Caki2 (cell line): Measurements from ENCODE around the gene MLIP. TPM values are rescaled to one million over a fixed set of nuclear protein-coding genes. Genes with fewer than 3 reads are reported as not detected.
"Not testable (repeated sequence)": the region's sequence is repeated elsewhere in the genome, so short reads cannot be mapped to it uniquely, and the experiment has no call there.

Experiments used
- DNase-seq: peaks from one replicate; pipeline ENCODE4 v3.0.0-alpha.2; 2015; ENCODE audit warnings: low read depth
- in situ Hi-C: cut with HindIII; loops from 2 replicates; pipeline ENCODE4 v1.10.0; 2016; ENCODE audit warnings: low sequenced_read_pairs, low pct_unique_long_range_greater_than_20kb, mixed read lengths
- total RNA-seq: library from RNA; depleted of rRNA; stranded (reverse); fragments of >200 nt; shearing (Covaris generic); gene quantifications from 2 replicates; pipeline ENCODE4 v1.2.3, GENCODE V29; 2014; ENCODE audit warnings: low replicate concordance; rRNA removed

The MLIP gene, protein sequence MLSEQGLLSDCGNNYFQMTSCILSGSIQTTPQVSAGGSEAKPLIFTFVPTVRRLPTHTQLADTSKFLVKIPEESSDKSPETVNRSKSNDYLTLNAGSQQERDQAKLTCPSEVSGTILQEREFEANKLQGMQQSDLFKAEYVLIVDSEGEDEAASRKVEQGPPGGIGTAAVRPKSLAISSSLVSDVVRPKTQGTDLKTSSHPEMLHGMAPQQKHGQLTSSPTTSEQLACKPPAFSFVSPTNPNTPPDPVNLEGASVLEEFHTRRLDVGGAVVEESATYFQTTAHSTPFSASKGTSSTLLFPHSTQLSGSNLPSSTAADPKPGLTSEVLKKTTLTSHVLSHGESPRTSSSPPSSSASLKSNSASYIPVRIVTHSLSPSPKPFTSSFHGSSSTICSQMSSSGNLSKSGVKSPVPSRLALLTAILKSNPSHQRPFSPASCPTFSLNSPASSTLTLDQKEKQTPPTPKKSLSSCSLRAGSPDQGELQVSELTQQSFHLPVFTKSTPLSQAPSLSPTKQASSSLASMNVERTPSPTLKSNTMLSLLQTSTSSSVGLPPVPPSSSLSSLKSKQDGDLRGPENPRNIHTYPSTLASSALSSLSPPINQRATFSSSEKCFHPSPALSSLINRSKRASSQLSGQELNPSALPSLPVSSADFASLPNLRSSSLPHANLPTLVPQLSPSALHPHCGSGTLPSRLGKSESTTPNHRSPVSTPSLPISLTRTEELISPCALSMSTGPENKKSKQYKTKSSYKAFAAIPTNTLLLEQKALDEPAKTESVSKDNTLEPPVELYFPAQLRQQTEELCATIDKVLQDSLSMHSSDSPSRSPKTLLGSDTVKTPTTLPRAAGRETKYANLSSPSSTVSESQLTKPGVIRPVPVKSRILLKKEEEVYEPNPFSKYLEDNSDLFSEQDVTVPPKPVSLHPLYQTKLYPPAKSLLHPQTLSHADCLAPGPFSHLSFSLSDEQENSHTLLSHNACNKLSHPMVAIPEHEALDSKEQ
- total RNA-seq: not detected in 2 replicates

DNA sequence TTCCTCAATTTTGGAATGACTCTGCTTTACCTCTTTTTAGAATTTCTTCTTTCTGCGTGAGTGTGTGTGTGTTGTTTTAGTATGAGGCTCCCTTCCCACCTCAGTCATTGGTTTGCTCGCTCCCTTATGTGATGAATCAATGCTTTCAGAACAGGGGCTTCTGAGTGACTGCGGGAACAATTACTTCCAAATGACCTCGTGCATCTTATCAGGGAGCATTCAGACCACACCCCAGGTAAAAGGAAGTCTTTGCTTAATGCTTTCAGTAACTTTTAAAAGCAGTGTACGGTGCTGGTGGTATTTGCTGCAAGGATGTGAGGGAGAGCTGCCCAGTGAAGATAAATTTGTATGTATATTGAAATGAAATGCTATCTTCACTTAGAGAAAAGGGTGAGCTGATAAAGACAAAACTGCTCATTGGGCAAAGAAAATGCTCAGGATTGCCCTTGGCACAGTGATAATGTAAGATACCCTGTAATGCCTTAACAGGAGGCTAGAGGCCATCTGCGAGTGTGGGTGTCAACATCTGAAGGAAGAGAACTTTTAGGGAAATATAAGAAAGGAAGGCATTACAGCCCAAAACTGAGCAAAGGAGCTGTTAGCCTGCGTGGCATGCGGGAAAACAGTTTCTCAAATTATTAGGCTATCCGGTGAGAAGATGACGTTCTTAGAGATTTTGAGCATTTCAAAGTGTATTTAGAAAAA lies at the start of gene MLIP:
TSS of gene MLIP (plus strand) at position 103 of the 705 bp plus-strand sequence. CDS start at position 140, 37 bp downstream.
- in situ Hi-C loops: no loop called here
- DNase-seq: no peak

DNA sequence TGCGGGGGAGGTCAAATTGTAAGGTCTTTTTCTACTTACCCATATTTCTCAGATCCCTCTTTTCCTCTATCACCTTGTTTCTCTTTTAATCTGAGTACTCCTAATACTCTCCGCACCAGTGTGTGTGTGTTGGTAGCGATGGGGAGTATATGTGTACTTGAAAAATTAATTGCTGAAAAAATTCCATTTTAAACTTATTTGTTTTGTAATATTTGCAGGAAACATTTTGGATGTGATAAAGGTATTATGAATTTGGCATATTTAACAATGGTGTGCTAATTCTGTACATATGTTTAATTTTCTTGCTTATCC lies 48.1 kb upstream of the MLIP start:
- in situ Hi-C loops: no loop called here
- no peak for DNase-seq

DNA sequence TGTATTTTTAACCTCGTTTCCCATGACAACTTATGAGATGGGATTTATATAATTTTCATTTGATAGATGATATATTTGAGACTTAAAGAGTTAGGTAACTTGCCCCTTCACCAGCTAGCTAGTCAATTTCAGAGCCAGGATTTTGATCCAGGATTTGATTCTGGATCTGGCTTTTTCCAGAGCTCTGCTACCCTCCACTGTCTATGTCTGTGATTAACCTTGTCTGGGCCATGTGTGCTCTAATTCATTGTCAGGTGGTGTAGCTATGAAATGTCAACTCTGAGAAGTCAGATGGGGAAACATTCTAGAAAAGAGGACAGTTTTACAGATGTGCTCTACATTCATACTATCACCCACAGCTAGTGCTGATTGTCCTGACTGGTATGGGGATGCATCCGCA lies 42.5 kb upstream of the MLIP start:
- DNase-seq: no peak
- in situ Hi-C loops: no loop called here

DNA sequence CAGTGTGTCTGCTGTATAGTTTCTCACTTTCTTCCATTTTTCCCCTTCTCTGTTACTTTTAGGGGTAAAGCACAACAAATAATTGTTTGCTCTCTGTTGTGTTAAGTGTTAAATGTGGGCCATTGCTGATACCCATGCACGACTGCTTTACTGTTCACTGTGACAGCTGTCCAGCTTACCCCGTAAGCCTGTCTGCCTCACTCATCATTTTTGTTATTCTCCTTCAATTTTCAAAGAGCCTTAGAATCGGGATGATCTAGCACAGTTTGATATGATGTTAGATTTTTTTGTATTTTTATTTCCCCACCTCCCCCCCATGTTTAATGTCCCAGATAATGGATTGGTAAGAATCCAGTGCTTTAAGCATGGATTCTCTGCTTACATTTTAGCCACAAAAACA lies 41.2 kb upstream of the MLIP start:
- in situ Hi-C loops: no loop called here
- no peak for DNase-seq

DNA sequence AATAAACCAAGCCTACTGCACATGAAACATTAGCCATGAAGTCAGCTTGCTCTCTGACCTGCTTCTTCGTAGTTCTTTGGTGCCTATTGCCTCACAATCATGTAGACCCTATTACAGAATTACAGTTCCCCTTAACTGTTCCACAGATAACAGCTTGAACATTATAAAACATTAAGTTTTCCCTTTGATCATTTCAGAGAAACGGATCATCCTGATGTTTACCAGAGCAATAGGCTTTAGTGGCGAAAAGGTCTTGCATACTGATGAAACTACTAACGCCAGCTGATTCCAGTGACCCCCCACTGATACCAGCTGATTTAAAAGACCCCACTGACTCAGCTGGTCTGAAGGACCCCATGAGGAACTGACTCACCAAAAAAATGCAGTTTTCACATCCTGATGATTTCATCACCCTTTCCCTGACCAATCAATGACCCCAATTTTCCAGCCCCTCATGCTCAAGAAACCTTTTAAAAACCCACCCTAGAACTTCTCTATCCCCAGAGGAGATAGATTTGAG lies 39.4 kb upstream of the MLIP start:
- in situ Hi-C loops: no loop called here
- no peak for DNase-seq

DNA sequence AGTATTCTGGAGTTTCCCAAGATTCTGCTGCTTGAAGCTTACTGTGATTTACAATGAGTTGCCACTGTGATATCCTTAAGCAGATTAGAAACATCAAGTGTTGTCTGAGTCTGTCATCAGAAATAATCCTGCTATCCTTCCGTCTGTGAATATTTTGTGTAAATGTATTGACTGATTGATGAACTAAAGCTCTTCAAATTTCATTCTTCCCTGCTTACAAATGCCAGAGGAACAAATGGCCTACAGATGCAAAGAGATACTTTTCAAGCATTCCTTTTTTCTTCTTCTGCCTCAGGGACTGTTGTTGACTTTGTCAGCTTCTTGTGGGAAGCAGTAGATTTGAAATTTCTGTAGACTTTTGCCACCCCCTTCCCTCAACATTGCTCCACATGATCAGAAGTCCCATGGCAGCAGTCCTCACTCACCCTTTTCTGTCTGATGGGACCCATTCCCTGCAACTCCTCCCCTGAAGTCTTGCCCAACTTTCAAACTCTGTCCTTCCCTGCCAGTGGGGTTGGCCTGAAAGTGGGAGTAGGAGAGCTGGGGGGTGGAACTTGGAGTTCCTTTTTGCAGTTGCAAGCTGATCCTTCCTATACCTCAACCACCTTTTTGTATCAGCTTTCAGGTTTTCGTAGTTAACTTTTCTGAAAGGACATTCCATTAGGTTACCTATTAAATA lies 38.5 kb upstream of the MLIP start:
- no peak for DNase-seq
- in situ Hi-C loops: no loop called here

DNA sequence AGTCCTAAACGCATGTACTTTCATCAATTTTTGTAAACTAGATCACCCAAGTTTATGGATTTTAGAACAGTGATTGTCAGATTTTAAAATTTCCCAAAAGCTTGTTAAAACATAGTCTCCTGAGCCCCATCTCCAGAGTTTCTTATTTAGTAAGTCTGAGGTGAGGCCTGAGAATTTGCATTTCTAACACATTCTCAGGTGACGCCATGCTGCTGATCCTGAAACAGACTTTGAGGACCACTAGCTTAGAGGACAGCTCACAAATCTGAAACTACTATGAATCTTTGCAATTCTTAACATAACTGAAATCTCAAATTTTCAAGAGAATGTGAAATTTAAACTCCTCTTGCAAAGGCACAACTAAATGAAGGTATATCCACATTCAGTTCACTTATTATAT lies 37.8 kb upstream of the MLIP start:
- in situ Hi-C loops: no loop called here
- no peak for DNase-seq

DNA sequence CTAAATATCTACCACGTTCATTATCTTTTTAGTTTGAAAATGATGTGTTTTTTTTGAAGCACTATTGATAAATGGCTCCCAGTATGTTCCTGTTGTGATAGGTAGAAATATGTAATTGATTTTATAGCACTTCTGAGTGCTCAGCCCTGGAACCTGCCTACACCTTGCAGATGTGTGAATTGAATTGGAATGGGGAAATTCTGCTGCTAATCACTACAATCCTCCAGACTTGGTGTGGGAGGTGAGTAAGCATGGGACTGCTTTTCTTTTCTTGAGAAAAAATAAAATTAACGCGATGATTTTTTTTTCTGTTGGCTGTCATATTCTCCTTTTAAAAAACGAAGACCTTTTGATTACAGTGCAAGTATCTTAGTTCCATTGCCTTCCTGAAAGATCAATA lies 37.1 kb upstream of the MLIP start:
- in situ Hi-C loops: no loop called here
- DNase-seq: no peak

DNA sequence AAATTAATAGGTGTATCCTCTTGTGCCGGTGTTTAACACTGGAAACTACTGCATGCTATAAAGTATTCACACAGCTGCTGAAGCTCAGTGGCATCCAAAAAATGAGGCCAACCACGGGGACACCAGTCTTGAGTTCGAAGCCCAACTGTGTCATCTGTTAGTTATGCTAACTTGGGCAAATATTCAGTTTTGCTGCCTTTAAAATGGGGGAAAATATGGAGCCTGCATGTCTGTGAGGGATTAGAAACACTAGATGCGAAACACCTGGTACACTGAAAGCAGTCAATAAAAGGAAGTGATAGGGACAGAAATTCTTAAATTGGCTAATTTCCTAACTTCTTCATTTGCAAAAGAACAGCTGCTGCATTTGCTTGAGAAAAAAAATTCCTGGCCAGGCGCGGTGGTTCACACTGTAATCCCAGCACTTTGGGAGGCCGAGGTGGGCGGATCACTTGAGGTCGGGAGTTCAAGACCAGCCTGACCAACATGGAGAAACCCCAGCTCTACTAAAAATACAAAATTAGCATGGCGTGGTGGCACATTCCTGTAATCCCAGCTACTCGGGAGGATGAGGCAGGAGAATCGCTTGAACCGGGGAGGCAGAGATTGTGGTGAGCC lies 36.6 kb upstream of the MLIP start:
- in situ Hi-C loops: no loop called here
- DNase-seq: no peak

DNA sequence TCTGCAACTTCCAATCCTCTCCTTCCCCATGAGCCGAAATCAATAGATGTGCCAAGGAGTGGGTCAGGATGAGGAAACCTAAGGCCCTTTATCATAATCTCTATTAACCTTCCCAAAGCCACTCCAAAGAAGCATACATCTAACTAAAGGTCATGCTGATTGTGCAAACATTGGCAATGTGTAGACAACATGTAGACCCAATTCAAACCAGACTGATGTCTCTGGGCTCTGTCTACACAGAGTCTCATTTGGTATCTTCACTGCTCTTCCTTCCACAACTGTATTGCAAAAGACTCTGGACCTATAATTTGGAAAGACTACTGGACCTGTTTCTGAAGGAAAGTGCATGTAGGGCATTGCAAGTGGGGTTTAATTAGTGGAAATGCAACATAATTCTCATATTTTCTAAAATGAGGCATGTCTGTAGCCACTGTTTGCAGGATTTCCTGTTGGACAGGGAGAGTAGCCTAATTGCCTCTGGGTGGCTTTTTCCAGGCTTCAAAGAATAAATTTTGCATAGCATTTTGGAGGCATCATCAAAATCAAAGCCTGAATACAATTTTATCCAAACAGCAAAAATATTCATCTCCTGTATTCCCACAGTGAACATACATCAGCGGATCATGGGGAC lies 35.0 kb upstream of the MLIP start:
- no peak for DNase-seq
- in situ Hi-C loops: no loop called here

DNA sequence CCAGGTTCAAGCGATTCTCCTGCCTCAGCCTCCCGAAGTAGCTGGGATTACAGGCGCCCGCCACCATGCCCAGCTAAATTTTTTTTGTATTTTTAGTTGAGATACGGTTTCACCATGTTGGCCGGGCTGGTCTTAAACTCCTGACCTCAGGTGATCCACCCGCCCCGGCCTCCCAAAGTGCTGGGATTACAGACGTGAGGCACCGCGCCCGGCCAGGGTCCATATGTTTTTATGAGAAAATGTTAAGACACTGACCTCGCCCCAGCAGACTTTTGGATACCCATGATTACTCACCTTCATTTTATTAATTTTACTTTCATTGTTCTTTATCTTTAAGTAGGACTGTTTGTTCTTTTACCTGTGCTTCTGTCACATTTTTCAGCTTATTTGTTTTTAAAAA lies 29.7 kb upstream of the MLIP start:
- not testable (repeated sequence) for DNase-seq

DNA sequence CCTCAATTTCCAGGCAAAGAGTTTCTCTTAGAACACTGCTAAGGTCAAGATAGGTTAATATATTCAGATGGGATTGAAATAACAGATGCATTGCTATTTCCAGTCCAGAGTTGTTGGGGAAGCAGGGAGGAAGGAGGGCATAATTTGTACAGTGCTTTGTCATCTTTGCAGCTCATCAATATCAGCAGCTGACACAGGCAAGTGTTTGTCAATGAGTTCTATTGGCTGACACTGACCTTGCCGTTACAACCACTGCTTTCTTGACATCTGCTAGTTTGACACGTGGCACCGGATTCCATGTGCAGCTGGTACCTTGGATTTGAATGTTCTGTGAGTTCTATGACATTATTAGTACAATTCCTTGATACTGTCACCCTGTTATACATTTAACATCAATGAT lies 28.0 kb upstream of the MLIP start:
- in situ Hi-C loops: no loop called here
- no peak for DNase-seq

More for the DNA sequence above, 29.7 kb upstream of the MLIP start:
- in situ Hi-C loops: not testable (repeated sequence)

DNA sequence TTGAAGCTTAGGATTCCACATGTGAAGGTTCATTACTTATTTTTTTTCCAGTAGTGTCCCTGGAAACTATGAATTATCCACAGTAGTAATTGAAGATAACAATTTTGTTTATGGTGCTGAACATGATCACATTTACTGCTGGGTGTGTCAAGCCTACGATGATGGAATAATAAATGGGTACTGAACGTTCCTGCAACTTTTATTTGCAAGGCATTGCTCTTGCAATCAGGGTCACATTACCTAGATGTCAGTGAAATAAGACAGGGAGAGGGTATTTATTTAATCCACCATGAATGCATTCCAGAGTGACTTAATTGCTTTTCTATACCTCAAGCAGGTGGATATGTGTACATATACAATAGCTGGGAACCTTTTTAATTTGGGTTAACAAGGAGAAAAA lies 27.0 kb upstream of the MLIP start:
- in situ Hi-C loops: no loop called here
- no peak for DNase-seq

DNA sequence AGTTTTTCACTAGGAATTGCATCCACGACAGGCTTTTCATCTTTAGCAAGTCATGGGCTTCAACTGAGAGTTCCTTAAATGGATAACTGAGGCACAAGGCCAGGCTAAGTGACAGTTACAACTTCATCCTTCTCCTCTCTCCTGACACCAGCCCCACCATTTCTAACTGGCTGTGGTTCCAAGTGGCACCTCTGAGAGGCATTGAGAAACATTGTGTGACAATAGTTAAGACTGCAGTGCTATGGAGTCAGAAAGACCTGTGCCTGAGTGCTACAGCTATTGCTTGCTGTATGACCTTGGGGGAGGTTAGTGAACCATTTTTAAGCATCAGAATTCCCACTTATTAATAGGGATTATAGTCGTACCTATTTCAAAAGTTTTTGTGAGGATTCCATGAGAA lies 26.2 kb upstream of the MLIP start:
- in situ Hi-C loops: no loop called here

DNA sequence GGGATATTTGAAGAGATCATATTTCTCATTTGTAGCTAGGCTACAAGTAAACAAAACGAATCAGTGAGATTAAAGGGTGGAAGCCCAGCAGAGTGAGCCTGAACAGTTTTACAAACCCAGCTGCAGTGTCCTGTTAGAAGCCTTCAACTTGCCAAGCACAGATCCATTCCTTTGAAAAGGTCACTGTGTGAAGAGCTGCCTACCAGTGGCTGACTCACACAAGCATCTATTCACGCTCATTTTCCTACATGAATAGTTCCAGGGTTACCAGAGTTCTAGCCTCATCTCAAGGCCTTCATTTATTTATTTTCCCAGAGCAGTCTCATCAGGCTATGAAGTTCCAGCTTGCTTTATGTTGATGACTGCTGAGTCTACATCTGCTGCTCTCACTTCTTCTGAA lies 25.7 kb upstream of the MLIP start:
- in situ Hi-C loops: no loop called here
- DNase-seq: no peak

More for the DNA sequence above, 26.2 kb upstream of the MLIP start:
- DNase-seq: no peak

DNA sequence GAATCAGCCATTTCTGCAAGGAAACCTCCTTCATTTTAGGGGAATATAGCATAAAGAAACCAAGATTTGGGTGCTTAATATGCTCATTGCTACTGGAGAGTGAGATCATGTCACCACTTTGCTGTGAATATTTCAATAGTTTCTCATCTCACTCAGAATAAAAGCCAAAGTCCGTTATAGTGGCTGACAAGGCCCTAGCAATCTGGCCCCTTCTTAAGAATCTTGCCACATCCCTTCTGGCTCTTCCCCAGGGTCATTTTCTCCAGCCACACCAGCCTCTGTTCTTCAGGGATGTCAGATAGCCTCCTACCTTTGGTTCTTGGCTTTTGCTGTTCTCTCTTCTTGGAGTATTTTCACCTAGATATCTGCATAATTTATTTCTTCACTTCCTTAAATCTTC lies 24.8 kb upstream of the MLIP start:
- in situ Hi-C loops: no loop called here
- DNase-seq: no peak

DNA sequence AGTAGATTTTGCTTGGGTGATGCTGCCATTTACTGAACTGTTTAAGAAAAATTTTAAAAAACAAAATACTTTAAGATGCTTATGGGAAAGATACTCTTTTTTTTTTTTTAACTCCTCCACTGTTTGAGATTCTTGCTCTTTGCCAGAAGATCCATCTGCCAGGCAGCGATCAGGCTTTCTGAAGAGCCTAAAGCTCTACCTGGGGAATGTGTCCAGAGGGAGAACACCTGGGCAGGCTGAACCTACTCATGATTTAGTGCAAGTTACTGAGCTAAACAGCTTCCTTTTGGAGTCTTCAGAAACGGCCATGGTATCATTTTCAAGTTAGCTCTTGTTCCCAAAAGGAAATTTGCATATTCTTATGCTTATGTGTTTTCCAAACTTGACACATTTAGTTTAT lies 23.5 kb upstream of the MLIP start:
- in situ Hi-C loops: no loop called here
- no peak for DNase-seq
